ENCODE measurements around the gene BMP2K. TPM values are rescaled to one million over a fixed set of nuclear protein-coding genes. Genes with fewer than 3 reads are reported as not detected.

The BMP2K gene
- total RNA-seq, 3 donors from 2014 or later (not counting 1 experiment from before 2014, with no cell fraction given) = 10.1 to 13.5 (median 11.7) TPM

GRCh38 chr4:78870056-78870455 lies 93.9 kb downstream of the BMP2K start:
- no peak for ATAC-seq
- peaks cover 16% of the 10 kb centered on the region for H3K36me3 ChIP-seq (ENCODE audit: control insufficient read depth, insufficient read depth, low read length)
- H3K36me3 Mint-ChIP-seq = no peaks in the 10 kb centered on the region
- no peak for TF ChIP-seq CTCF (IDR thresholded peaks at IDR 0.05)
- H3K27ac Mint-ChIP-seq = no peak overlapping the region
- H3K4me1 ChIP-seq (ENCODE audit: control insufficient read depth, insufficient read depth, low read length) = no peaks in the 10 kb centered on the region
- no peaks in the 10 kb centered on the region for H3K9me3 Mint-ChIP-seq
- no peaks in the 10 kb centered on the region for H3K27me3 Mint-ChIP-seq (ENCODE audit: low read depth in 2 of 2)
- H3K27me3 ChIP-seq (ENCODE audit: control insufficient read depth, insufficient read depth, low read length) = no peaks in the 10 kb centered on the region
- intact Hi-C loops (cut with micrococcal nuclease) = no loop called here
- no peak overlapping the region for H3K4me3 Mint-ChIP-seq
- DNase-seq = no peak
- no peaks in the 10 kb centered on the region for H3K4me1 Mint-ChIP-seq
- no peak overlapping the region for H3K27ac ChIP-seq (ENCODE audit: low read length)
- H3K9me3 ChIP-seq (ENCODE audit: control insufficient read depth, insufficient read depth, low read length) = no peaks in the 10 kb centered on the region
- H3K4me3 ChIP-seq (ENCODE audit: low read length) = no peak overlapping the region

GRCh38 chr4:78876568-78877320 lies 100.6 kb downstream of the BMP2K start:
- no peaks in the 10 kb centered on the region for H3K9me3 Mint-ChIP-seq
- Histone ChIP-seq H3K27ac (ENCODE audit: low read length) (no peak overlapping the region), H3K9me3 (ENCODE audit: control insufficient read depth, insufficient read depth, low read length) (no peaks in the 10 kb centered on the region), H3K4me1 (ENCODE audit: control insufficient read depth, insufficient read depth, low read length) (no peaks in the 10 kb centered on the region), H3K36me3 (ENCODE audit: control insufficient read depth, insufficient read depth, low read length) (peaks cover 16% of the 10 kb centered on the region), H3K4me3 (ENCODE audit: low read length) (no peak overlapping the region), H3K27me3 (ENCODE audit: control insufficient read depth, insufficient read depth, low read length) (no peaks in the 10 kb centered on the region)
- 100% methylated on average over 1 of the region's 5 CpGs for WGBS (ENCODE audit: insufficient coverage)
- DNase-seq (no peak), ATAC-seq (no peak)
- H3K27me3 Mint-ChIP-seq (ENCODE audit: low read depth in 2 of 2) = no peaks in the 10 kb centered on the region
- H3K4me3 Mint-ChIP-seq = no peak overlapping the region
- intact Hi-C loops (cut with micrococcal nuclease) = no loop called here
- H3K36me3 Mint-ChIP-seq = no peaks in the 10 kb centered on the region
- H3K27ac Mint-ChIP-seq = no peak overlapping the region
- no peaks in the 10 kb centered on the region for H3K4me1 Mint-ChIP-seq
- no peak for TF ChIP-seq CTCF (IDR thresholded peaks at IDR 0.05)

GRCh38 chr4:78878031-78878430 lies 101.9 kb downstream of the BMP2K start:
- no peaks in the 10 kb centered on the region for H3K4me1 ChIP-seq (ENCODE audit: control insufficient read depth, insufficient read depth, low read length)
- no peaks in the 10 kb centered on the region for H3K9me3 ChIP-seq (ENCODE audit: control insufficient read depth, insufficient read depth, low read length)
- no peak overlapping the region for H3K4me3 ChIP-seq (ENCODE audit: low read length)
- H3K36me3 ChIP-seq (ENCODE audit: control insufficient read depth, insufficient read depth, low read length) = peaks cover 5% of the 10 kb centered on the region
- no peak for TF ChIP-seq CTCF (IDR thresholded peaks at IDR 0.05)
- no peaks in the 10 kb centered on the region for H3K36me3 Mint-ChIP-seq
- H3K27me3 Mint-ChIP-seq (ENCODE audit: low read depth in 2 of 2) = no peaks in the 10 kb centered on the region
- no peak for DNase-seq
- no peak for ATAC-seq
- H3K27me3 ChIP-seq (ENCODE audit: control insufficient read depth, insufficient read depth, low read length) = no peaks in the 10 kb centered on the region
- no peaks in the 10 kb centered on the region for H3K4me1 Mint-ChIP-seq
- no peaks in the 10 kb centered on the region for H3K9me3 Mint-ChIP-seq
- no peak overlapping the region for H3K27ac ChIP-seq (ENCODE audit: low read length)
- no CpG with 5 or more reads among the region's 1 CpG for WGBS (ENCODE audit: insufficient coverage)
- intact Hi-C loops (cut with micrococcal nuclease) = no loop called here
- H3K4me3 Mint-ChIP-seq = no peak overlapping the region
- no peak overlapping the region for H3K27ac Mint-ChIP-seq

Measured in natural killer cell (primary cell).